Measurements from ENCODE around the gene GRK1.

The GRK1 gene

GRCh38 chr13:113763254-113763653 is 96.2 kb downstream of the GRK1 start:
- no peak for DNase-seq (ENCODE audit: low read depth)
- in situ Hi-C loops (cut with HindIII; ENCODE audit: low sequenced_read_pairs), result no loop called here
- TF ChIP-seq, protein P1, sequence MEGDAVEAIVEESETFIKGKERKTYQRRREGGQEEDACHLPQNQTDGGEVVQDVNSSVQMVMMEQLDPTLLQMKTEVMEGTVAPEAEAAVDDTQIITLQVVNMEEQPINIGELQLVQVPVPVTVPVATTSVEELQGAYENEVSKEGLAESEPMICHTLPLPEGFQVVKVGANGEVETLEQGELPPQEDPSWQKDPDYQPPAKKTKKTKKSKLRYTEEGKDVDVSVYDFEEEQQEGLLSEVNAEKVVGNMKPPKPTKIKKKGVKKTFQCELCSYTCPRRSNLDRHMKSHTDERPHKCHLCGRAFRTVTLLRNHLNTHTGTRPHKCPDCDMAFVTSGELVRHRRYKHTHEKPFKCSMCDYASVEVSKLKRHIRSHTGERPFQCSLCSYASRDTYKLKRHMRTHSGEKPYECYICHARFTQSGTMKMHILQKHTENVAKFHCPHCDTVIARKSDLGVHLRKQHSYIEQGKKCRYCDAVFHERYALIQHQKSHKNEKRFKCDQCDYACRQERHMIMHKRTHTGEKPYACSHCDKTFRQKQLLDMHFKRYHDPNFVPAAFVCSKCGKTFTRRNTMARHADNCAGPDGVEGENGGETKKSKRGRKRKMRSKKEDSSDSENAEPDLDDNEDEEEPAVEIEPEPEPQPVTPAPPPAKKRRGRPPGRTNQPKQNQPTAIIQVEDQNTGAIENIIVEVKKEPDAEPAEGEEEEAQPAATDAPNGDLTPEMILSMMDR (IDR thresholded peaks at IDR 0.05; ENCODE audit: low read depth, low read length, missing control alignments), result no peak
- no peak overlapping the region for H3K4me3 ChIP-seq (ENCODE audit: low read depth, low read length)

DNA sequence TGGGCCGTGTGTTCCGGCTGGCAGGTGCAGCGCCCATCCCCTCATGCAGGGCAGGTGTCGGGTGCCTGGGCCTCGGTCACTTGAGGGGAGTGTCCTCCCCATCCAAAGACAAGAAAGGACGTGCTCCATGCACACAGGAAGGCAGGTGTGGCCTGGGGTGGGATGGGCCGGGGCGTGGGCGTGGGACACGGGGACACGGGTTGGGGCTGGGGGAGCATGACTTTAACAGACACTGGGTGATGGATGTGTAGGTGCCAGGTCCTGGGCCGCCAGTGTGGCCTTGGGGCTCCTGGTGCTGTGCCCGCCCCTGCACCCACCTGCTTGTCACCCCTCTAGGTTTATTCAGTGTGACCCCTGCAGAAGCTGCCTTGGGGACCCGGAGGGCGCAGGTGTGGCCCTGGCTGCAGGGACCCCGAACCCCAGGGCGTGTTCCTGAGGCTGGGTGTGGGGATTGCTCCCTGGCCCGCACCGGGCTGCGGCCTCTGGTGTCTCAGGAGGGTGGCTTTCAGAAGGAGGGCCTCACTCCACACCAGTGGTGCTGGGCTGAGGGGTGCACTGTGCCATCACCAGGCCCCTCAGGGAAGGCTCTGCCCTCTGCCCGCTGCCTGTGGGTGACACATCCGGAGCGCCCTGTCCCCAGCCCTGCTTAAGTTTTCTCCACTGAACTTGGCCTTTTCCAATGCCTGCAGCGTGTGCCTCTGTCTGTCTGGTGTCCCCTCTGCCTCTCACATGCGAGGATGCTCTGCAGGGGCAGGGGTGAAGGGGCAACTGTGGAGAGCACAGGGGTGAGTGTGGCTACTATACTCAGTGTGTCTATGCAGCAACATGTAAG is 97.2 kb downstream of the GRK1 start:
- in situ Hi-C loops (cut with HindIII; ENCODE audit: low sequenced_read_pairs), result no loop called here
- no peak overlapping the region for H3K4me3 ChIP-seq (ENCODE audit: low read depth, low read length)
- TF ChIP-seq, protein P1 (IDR thresholded peaks at IDR 0.05; ENCODE audit: low read depth, low read length, missing control alignments), result no peak
- DNase-seq (ENCODE audit: low read depth), result no peak

- no peak for DNase-seq (ENCODE audit: low read depth)
- TF ChIP-seq, protein P1 (IDR thresholded peaks at IDR 0.05; ENCODE audit: low read depth, low read length, missing control alignments), result no peak
- no peak overlapping the region for H3K4me3 ChIP-seq (ENCODE audit: low read depth, low read length)
- in situ Hi-C loops (cut with HindIII; ENCODE audit: low sequenced_read_pairs), result no loop called here
Observed at GRCh38 chr13:113764793-113765563, 98.0 kb downstream of the GRK1 start.

DNA sequence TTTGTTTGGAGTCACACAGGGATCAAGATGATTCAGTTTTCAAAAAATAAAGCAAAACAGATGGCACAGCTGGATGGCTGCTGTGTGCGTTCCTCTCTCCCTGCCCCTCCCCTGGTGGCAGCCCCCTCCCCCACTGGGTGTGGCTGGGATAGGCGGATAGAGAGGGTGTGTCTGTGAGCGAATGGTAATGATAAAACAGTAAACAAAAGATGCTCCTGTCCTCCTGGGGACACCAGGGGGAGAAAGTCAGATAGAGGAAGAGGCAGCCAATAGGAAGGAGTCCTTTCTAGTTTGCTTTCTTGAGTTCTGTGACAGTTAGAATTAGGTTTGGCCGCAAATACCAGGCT is 98.5 kb downstream of the GRK1 start:
- TF ChIP-seq, protein P1 (IDR thresholded peaks at IDR 0.05; ENCODE audit: low read depth, low read length, missing control alignments), result no peak
- in situ Hi-C loops (cut with HindIII; ENCODE audit: low sequenced_read_pairs), result no loop called here
- H3K4me3 ChIP-seq (ENCODE audit: low read depth, low read length), result no peak overlapping the region
- no peak for DNase-seq (ENCODE audit: low read depth)

DNA sequence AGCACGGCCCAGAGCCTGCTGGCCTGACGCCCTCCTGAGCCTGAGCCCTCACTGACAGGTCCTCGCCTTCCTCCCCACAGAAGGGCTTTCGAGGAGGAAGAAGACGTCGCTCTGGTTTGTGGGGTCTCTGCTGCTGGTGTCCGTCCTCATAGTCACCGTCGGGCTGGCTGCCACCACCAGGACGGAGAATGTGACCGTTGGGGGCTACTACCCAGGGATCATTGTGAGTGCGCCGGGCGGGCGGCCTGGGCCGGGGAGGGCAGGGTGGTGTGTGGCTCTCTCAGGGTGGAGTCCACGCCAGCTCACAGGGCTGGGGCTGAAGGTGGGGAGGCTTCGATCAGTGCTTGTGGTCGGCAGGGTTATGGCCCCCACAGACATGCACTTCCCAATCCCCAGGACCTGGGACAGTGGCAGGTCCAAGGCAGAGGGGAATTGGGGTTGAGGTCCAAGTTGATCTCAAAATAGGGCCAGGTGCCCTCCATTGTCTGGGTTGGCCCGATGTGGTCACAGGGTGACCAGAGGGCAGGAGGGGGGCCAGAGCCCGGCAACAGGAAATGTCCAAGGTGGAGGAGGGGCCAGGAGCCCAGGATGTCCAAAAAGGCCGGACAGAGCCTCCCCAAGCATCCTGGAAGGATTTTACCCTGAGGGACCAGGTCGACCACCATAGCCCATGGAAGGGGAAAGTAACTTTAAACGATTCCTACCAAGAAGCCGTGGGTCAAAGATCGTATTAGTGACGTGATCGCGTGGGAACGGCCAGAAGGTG is 99.2 kb downstream of the GRK1 start:
- no peak for DNase-seq (ENCODE audit: low read depth)
- H3K4me3 ChIP-seq (ENCODE audit: low read depth, low read length), result no peak overlapping the region
- in situ Hi-C loops (cut with HindIII; ENCODE audit: low sequenced_read_pairs), result no loop called here
- TF ChIP-seq, protein P1 (IDR thresholded peaks at IDR 0.05; ENCODE audit: low read depth, low read length, missing control alignments), result no peak

DNA sequence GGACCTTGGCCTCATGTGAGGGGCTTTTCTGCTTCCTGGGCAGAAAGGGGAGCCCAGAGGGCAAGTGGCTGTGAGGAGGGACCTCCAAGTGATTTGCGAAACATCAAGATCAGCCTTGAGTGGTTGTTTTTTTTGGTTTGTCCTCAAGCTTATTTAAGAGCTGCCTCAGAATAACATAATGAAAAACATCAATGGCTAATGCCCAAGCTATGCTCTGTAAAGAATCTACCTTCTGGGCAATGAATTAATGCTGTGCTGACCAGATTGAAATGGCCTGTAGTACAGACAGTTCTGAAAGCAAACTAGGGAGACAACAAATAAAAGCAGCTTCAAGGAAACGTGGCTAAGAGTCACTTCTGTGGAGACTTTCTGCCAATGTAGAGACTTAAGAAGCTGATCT is 100.3 kb downstream of the GRK1 start:
- DNase-seq (ENCODE audit: low read depth), result no peak
- in situ Hi-C loops (cut with HindIII; ENCODE audit: low sequenced_read_pairs), result no loop called here
- TF ChIP-seq, protein P1 (IDR thresholded peaks at IDR 0.05; ENCODE audit: low read depth, low read length, missing control alignments), result no peak
- H3K4me3 ChIP-seq (ENCODE audit: low read depth, low read length), result no peak overlapping the region

All from astrocyte of the cerebellum (primary cell).